Stimulated activated CD8-positive, alpha-beta memory T cell treated with anti-CD3 and anti-CD28 coated beads, Interleukin-12 subunit alpha, Interleukin-12 subunit beta, amount 100 ng/mL, for 1 hour (primary cell): ENCODE data around the gene CD72.

Experiments used
- DNase-seq: peaks from one replicate; pipeline ENCODE4 v3.0.0-alpha.2; 2020; ENCODE audit warnings: low read depth

Gene CD72, protein sequence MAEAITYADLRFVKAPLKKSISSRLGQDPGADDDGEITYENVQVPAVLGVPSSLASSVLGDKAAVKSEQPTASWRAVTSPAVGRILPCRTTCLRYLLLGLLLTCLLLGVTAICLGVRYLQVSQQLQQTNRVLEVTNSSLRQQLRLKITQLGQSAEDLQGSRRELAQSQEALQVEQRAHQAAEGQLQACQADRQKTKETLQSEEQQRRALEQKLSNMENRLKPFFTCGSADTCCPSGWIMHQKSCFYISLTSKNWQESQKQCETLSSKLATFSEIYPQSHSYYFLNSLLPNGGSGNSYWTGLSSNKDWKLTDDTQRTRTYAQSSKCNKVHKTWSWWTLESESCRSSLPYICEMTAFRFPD

DNA sequence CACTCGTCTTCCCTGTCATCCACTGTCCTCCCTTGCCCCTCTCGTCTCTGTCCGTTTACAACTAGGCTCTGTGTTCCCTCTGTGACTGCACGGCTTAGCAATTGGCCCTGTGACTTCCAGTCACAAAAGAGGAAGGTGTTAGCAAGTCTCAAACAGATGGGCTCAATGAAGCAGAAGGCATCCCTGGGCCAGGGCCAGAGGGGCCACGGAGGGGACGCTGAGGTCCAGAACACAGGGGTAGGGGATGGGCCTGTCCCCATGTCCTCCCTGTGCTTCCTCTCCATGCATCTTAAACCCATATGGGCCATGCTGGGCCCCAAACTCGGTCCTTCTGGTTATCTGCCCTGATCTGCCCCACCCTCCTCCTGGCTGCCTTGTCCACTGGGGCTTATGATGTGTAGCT lies at the start of gene CD72:
TSS of gene CD72 (minus strand) at position 89 of the 403 bp plus-strand sequence. CDS start 110 bp downstream, outside the sequence.
- DNase-seq = no peak

DNA sequence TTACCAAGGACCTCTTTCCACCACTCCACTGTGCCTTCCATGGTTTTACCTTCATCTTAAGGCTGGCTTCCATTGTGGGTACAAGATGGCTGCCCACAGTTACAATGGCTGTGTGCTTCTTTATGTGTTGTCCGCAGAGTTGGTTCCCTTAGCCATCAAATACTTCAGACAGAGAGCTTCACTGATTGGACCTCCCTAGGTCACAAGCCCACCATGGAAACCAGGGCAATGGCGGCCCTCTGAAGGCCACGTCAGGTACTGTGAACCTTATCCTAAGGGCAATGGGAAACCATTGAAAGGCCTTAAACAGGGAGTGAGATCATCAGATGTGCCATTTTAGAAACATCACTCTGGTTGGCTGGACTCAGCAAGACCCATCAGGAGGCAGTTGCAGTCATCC lies 49.7 kb upstream of the CD72 start:
- no peak for DNase-seq

DNA sequence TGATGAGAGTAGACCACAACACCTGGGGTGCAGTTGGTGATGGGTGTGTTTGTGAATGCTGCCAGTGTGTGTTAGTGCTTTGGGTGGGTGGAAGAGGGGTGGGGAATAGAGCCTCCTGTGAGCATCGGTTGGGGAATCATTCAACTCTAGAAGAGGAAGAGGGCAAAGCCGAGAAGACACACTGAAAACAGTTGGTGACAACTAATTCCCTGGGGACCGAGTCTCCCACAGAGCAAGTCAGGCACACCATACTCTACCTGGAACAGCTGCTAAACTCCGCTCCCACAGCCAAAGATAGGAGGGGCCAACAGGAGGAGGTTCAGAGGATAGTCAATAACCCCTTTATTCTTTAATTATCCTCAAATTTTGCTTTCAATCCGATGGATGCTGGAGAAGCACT lies 48.3 kb upstream of the CD72 start:
- DNase-seq = no peak

DNA sequence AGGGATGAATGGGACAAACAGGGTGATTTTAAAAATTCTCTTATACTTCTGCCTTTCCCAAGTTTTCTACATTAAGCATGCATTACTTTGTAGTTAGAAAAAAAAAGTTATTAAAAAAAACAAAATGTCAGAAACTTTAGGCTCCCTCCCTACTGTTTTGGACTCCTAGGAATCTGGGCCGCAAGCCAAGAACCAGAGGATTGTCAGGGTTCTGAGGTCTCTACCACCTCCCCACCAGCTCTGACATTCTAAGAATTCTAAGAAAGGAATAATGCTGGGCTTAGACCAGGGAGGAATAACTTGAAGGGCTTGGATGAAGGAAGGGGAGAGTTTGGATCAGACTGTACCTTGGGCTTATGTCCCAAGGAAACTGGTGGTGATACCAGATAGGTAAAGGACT lies 47.8 kb upstream of the CD72 start:
- DNase-seq = no peak

DNA sequence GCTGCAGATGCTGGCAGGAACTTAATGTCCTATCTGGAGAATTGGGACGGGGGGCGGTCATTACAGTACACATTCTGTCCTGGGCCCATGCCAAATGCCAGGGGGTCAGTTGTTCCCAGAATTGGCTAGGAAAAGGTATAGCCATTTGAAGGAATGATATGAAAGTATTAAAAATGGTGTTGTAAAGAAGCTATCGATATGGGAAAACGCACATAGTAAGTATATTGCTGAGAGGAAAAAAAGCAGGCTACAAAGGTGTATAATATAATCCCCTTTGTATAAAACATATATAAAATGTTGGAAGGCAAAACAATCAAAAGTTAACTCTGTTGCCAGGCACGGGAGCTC lies 47.2 kb upstream of the CD72 start:
- no peak for DNase-seq

DNA sequence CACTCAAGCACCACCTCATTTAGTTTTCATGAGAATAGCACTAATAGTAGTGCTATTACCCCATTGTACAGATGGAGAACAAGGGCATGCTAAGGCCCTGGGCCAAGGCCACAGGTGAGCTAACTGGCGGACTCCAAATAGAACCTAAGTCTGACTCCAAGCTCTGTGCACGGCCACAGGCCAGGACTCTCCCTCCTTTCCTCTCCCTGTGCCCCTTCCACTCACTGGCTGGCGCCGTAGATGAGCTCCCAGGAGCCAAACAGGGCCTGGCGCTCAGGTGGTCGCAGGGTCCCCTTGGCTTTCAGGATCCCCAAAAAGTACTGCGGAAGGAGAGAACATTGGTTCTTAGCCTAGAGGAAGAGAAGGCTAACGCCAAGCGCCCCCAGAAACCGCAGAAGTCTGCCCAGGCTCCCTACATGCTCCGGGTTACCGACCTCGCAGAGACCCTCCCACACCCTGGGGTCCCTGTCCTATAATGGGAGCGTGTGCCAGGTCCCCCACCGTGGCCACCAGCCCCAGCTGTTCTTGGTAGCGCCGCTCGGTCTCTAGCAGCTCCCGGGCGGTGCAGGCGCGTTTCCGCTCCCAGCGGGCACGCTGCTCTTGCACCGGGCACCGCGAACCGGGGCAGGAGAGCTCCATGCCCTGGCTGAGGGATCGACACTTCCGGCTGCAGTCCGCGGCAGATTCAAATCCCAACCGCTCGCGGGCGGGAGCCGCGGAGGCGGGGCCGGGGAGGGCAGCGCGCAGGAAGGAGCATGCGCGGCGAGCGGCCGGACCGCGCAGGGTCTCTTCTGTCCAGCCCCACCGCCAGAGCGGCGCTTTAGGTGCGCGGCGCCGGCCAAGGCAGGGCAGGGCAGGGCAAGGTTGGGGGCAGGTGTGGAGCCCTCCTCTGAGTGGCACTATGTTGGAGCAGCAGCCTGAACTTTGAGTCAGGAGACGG lies 46.6 kb upstream of the CD72 start, which contains the start of gene ARHGEF39:
TSS of gene ARHGEF39 (minus strand) at position 665 of the 940 bp plus-strand sequence. CDS start at position 639, 26 bp downstream.
- no peak for DNase-seq

DNA sequence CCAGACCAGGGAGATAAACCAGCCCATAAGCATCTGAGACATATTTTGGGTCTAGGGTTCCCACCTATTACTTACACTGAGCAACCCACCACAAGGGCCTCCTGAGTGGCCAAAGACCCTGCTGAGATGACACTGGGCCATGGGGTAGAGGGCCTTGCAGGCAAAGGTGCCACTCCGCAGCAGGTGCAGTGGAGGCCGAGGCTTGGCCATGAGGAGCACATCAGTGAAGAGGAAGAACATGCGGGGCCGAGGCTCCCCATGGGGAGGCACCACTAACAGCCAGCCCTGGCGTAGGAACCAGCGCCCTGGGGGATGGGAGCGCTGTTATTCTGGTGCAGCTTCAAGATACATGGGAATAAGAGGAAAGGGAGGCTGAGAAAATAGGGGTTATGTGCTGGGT lies 44.2 kb upstream of the CD72 start:
- DNase-seq = no peak

DNA sequence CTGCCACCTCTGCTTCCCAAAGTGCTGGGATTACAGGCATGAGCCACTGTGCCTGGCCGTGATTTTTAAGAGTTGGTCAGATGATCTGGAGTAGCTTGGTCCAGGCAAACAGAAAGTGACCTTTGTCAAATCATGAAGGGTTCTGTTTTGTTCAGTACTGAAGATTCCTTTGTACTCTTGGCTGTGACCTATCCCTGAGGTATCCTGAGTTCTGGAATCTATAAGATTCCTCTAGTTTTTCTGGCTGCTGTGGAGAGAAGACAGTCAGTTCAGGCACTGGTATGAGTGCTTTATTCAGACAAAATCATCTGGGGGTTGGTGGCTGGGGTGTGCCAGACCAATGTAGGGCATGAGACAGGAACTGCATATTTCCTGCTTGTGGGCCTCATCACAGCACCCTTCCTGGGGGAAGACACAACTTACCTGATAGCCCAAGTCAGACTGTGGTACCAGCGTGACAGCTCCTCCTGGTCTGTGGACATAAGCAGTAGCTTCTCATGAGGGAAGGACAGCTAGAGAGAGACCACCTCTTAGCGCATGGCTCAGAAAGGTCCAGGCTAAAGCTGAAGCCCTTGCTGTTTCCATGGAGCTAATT lies 43.6 kb upstream of the CD72 start:
- no peak for DNase-seq

DNA sequence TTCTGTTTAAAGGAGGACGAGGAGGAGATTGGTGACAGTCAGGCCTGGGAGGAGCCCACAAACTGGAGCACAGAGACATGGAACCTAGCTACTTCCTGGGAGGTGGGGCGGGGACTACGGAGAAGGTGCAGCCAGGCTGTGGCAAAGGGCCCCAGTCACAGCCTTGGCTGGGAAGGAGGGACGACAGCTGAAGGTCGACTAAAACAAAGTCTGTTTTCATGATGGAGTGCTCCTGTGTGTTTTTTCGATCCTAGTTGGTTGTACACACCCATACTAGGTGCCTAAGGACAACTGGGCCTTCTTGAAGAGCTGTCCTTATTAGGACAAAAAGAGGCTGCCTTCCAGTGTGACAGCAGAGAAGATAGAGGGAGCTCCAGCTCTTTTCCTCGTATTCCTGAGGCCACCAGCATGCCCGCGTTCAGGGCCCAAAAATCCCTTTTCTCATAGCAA lies 42.8 kb upstream of the CD72 start:
- no peak for DNase-seq

DNA sequence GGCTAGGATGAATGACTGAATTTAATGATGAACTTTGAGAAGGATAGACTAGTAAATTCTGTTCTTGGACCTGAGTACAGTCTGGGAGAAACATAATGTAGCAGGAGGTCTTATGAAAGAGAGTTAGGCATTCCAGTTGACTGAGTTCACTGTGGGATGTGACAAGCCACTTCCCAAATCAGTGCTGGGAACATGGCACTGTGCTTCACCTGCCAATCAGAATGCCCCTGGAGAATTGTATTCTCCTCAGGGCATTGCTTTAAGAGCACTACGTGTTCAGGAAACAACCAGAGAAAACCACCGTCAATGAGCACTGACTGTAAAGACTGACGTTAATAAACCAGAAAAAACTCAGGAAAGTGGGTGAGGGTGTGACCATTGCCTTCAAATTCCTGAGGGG lies 41.1 kb upstream of the CD72 start:
- DNase-seq = no peak

DNA sequence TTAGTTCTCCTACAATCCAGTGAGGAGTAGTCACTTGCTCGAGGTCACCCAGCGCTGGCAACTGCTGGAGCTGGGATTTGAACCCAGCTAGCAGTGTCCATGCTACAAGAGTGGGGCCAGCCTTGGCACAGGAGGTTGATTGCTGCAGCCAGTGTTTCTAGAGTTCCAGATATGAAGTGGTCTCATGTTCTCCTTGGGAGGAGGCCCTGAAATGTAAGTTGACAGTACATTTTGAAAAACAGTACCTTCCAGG lies 40.7 kb upstream of the CD72 start:
- DNase-seq = no peak

DNA sequence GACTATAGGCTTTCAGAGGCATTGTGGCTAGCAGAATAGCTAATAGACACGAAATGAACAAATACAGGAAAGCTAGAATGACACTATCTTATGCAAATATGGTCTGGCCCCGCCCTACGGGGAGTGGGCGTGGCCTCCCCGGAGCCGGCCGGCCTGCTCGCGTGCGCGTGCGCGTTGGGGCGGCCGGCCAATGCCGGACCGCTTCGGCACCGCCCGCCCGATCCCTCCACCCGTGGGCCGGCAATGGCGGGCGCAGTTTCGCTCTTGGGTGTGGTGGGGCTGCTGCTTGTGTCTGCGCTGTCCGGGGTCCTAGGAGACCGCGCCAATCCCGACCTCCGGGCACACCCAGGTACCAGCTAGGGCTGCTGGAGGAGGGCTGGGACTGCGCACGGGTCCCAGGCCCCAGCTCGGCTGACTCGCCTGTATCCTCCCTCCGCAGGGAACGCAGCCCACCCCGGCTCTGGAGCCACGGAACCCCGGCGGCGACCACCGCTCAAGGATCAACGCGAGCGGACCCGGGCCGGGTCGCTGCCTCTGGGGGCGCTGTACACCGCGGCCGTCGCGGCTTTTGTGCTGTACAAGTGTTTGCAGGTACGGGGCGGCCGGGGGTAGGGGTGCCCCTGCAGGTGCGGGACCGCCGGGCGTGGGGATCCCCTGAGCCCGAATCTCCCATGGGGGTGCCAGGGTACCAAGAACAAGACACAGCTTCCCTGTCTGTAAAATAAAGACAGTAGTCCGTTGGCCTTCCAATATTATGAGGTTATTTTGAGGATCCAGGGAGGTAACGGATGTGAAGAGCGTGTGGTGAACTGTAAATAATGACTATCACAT lies 40.1 kb upstream of the CD72 start, which contains the start of gene CCDC107:
TSS of gene CCDC107 (plus strand) at position 156 of the 831 bp plus-strand sequence. CDS start at position 244, 88 bp downstream.
- DNase-seq = peak; percentile 69

DNA sequence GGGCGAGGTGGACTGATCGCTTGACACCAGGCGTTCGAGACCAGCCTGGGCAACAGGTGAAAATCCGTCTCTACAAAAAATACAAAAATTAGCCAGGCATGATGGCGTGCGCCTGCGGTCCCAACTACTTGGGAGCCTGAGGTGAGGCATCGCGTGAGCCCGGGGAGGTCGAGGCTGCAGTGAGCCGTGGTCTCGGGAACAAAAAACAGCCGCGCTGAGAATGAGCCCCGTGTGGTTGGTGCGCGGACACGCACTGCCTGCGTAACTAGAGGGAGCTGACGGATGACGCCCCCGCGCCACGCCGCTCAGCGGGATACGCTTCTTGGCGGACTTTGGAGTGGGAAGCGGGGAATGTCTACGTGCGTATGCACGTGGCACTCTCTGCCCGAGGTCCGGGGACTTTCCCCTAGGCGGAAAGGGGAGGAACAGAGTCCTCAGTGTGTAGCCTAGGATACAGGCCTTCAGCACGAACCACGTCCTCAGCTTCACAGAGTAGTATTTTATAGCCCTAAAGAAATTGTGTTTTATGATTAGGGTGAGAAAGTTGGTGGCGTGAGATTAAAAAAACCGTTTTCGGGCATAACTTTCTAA lies 39.4 kb upstream of the CD72 start, which contains the start of gene RMRP:
TSS of gene RMRP (minus strand) at position 474 of the 591 bp plus-strand sequence.
- peak; percentile 78 for DNase-seq

DNA sequence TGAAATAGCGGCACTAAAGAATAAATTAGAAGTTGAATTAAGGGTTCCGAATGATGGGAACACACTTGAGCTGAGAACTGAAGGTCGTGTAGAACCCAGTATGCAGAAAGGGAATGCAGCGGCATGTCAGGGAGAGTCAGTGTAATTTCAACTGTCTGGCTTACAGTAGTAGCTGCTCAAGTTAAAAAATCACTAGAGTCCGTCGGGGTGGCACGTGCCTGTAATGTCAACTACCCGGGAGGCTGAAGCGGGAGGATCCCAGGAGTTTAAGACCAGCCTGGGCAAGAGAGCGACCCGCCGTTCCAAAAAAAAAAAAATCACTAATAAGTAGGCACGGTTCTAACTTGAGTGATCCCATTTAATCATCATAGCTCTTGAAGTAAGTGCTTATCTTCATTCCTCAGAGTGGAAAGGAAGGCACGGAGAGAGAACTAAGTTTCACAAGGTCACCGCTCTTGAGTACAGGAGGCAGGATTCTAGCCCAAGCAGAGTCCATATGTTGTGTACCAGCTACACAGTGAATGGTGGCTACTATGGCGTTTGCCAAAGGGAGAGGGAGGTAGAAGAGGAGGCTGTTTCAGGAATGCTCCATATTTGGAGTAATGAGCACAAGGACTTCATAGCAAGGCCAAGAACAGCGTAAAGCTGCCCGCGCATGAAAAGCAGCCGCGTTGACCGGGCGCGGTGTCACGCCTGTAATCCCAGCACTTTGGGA lies 38.8 kb upstream of the CD72 start:
- DNase-seq = no peak

DNA sequence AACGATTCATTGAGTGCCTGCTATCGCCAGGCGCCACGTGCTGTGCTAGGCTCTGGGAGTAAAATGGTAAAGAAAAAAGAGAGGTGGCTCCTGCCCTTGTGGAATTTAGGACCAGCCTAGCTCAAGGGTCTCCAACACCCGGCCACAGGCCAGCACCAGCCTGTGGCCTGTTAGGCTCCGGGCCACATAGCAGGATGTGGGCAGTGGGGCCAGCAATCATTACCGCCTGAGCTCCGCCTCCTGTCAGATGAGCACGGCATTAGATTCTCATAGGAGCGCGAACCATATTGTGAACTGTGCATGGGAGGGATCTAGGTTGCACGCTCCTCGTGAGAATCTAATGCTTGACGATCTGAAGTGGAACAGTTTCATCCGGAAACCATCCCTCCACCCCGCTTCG lies 38.1 kb upstream of the CD72 start:
- no peak for DNase-seq

DNA sequence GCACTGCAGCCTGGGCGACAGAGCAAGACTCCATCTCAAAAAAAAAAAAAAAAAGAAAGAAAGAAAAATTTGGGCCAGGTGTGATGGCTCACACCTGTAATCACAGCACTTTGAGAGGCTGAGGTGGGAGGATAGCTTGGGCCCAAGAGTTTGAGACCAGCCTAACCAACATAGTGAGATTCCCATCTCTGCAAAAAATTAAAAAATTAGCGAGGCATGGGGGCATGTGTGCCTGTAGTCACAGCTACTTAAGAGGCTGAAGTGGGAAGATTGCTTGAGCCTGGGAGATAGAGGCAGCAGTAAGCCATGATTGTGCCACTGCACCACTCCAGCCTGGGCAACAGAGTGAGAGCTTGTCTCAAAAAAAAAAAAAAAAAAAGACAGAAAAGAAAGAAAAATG lies 35.4 kb upstream of the CD72 start:
- no peak for DNase-seq

DNA sequence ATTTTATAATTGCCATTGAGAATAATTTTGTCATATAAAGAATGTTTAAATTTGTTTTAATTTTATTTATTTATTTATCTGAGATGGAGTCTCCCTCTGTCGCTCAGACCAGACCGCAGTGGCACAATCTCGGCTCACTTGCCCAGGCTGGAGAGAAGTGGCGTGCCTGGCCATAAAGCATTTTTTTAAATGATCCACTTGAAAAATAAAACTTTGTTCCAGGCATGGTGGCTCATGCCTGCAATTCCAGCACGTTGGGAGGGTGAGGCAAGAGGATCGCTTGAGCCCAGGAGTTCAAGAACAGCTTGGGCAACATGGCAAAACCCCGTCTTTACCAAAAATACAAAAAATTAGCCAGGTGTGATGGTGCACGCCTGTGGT lies 34.6 kb upstream of the CD72 start:
- no peak for DNase-seq

DNA sequence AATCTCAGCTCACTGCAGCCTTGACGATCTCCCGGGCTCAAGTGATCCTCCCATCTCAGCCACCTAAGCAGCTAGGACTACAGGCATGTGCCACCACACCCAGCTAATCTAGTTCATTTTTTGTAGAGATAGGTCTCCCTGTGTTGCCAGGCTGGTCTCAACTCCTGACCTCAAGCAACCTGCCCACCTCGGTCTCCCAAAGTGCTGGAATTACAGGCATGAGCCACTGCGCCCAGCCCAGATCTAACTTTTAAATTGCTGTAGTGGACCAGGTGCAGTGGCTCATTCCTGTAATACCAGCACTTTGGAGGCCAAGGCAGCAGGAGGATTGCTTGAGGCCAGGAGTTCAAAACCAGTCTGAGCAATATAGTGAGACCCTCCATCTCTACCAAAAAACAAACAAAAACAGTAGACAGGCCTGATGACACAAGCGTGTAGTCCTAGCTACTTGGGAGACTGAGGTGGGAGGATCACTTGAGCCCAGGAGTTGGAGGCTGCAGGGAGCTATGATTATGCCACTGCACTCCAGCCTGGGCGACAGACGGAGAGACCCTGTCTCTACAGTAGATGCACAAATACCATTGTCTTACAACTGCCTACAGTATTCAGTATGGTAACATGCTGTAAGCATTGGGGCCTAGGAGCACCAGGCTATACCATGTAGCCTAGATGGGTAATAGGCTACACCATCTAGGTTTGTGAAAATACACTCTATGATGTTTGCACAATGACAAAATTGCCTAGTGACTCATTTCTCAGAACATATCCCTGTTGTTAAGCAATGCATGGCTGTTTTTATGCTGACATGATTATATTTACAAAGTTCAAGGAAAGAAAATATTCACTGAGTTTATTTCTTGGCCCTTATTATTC lies 34.0 kb upstream of the CD72 start:
- DNase-seq = no peak

DNA sequence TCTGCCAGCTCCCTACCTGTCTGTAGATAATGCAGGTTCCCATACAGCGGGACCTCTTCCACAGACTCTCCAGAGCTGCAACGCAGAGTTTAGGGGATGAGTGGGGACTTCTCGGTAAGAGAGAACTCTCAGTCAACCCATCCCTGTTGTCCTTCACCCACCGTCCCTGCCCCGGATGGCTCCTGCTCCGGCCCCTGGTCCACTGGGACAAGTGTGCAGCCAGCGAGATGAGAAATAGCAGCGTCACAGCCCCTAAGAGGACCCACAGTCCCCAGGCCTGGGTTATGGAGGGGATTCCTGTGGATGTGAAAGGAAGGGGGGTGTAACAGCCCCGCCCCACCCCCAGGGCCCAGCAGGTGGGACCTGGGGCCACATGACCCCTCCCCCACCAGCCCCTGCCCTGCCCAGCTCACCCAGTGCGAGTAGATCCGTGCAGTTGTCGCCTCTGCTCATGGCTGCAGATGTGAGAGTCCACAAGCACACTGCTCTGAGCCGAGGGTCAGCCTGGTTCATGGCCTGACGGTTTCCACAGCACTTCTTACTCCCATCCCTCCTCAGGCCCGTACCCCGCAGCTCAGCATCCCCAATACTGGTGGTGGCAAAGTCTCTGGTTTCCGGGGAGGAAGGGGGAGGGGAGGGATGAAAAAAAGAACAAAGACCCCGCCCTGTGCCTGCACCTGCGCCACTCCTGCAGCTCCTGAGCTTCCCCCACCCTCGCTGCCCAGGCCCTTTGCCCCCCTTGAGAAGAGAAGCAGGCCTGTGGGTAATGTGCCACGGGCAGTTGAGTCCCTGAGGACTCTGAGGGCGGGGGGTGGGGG lies 32.3 kb upstream of the CD72 start, which contains the start of gene SIT1:
TSS of gene SIT1 (minus strand) at position 591 of the 818 bp plus-strand sequence. CDS start at position 513, 78 bp downstream.
- DNase-seq = no peak
